GM12878 (cell line): ENCODE results near the gene SASH1. TPM values are rescaled to one million over a fixed set of nuclear protein-coding genes. Genes with fewer than 3 reads are reported as not detected.

Experiments used
- ATAC-seq: fragments of 200-7000 bp; cut with Tn5 transposase; 3 replicates; pipeline ENCODE4 v1.9.1; 2020; ENCODE audit warnings: mild to moderate bottlenecking, moderate library complexity
- BruUV-seq: library from RNA; stranded (reverse); fragments of 400-500 nt; replicated peaks from 2 replicates; lab custom pipeline; 2021; lab: Mats Ljungman, UMichigan
- CTCF ChIA-PET: fragments of 300-600 bp; sonication (Branson Sonifier 250); formaldehyde crosslinking; extraction: SDS; loops from one replicate; lab custom pipeline; 2021; ENCODE audit warnings: inconsistent platforms; lab: Yijun Ruan, JAX
- POLR2A ChIA-PET: fragments of 350-600 bp; formaldehyde crosslinking; extraction: SDS; loops from one replicate; lab custom pipeline; 2021; ENCODE audit warnings: inconsistent platforms; lab: Charles Lee
- RAD21 ChIA-PET: fragments of 300-600 bp; sonication (Branson Sonifier 250); formaldehyde crosslinking; loops from one replicate; lab custom pipeline; 2023; ENCODE audit warnings: antibody characterized with exemption; ENCODE audit not compliant: unreplicated experiment; lab: Charles Lee
- SMC1A ChIA-PET: fragments of 300-600 bp; sonication (Branson Sonifier 250); formaldehyde crosslinking; loops from one replicate; lab custom pipeline; 2023; ENCODE audit not compliant: unreplicated experiment, uncharacterized antibody; lab: Charles Lee
- DNase-seq: peaks from one replicate; pipeline ENCODE4 v3.0.0-alpha.2; 2011; ENCODE audit warnings: low read depth, low spot score
- FAIRE-seq: peaks from 3 replicates; lab custom pipeline; 2011; peaks lifted over from hg19 to GRCh38; lab: Jason Lieb, UNC
- H2AFZ ChIP-seq: 2 replicates; pipeline ENCODE4 v1.6.0; 2011; ENCODE audit warnings: low read depth, low read length, control low read depth; ENCODE audit not compliant: control insufficient read depth
- H3K27ac ChIP-seq: 2 replicates; pipeline ENCODE4 v1.5.1; 2011; ENCODE audit warnings: control low read depth; ENCODE audit not compliant: control insufficient read depth, insufficient read depth
- H3K27me3 ChIP-seq, 2 experiments: replicated peaks in 1 of 2; 2 replicates each; pipeline versions ENCODE4 v1.6.0 to v1.6.1; 2011; ENCODE audit warnings: low read length in 1 of 2; ENCODE audit not compliant: control insufficient read depth in 2 of 2, insufficient read depth in 2 of 2
- H3K36me3 ChIP-seq, 2 experiments: 2 replicates each; pipeline ENCODE4 v1.5.1; 2011; ENCODE audit warnings: low read length in 1 of 2; ENCODE audit not compliant: control insufficient read depth in 2 of 2, insufficient read depth in 2 of 2
- H3K4me1 ChIP-seq: 2 replicates; pipeline ENCODE4 v1.6.1; 2011; ENCODE audit warnings: mild to moderate bottlenecking, low read length, moderate library complexity, mixed read lengths; ENCODE audit not compliant: control insufficient read depth, insufficient read depth
- H3K4me2 ChIP-seq: 2 replicates; pipeline ENCODE4 v1.6.0; 2011; ENCODE audit warnings: control low read depth; ENCODE audit not compliant: control insufficient read depth, insufficient read depth
- H3K4me3 ChIP-seq: fragments of 200-600 bp; sonication (generic); 2 replicates; pipeline ENCODE4 v1.5.1; 2016
- H3K79me2 ChIP-seq: 2 replicates; pipeline ENCODE4 v1.6.0; 2011; ENCODE audit warnings: low read length; ENCODE audit not compliant: control insufficient read depth, insufficient read depth
- H3K9ac ChIP-seq: 2 replicates; pipeline ENCODE4 v1.8.0; 2011; ENCODE audit warnings: low read length, control low read depth, mixed read lengths; ENCODE audit not compliant: control insufficient read depth, insufficient read depth
- H3K9me3 ChIP-seq: replicated peaks from 3 replicates; pipeline ENCODE4 v1.5.1; 2011; ENCODE audit warnings: mild to moderate bottlenecking, low read length; ENCODE audit not compliant: control insufficient read depth, insufficient read depth
- H4K20me1 ChIP-seq: 2 replicates; pipeline ENCODE4 v1.6.0; 2011; ENCODE audit not compliant: control insufficient read depth, insufficient read depth
- EGR1 ChIP-seq, 2 experiments: IDR thresholded peaks; 1 replicate in 1 of 2; 2 replicates in 1 of 2; pipeline ENCODE4 v1.6.1; 2011 to 2012; ENCODE audit warnings: low read depth in 2 of 2, low read length in 2 of 2, borderline replicate concordance in 1 of 2, mild to moderate bottlenecking in 1 of 2, moderate library complexity in 1 of 2
- GABPA ChIP-seq: IDR thresholded peaks from 2 replicates; pipeline ENCODE4 v1.6.1; 2014; ENCODE audit warnings: antibody characterized with exemption, low read depth, mild to moderate bottlenecking, inconsistent platforms
- MXI1 ChIP-seq: fragments of 150-350 bp; IDR thresholded peaks from 2 replicates; pipeline ENCODE4 v1.6.1; 2011; ENCODE audit warnings: low read depth, mild to moderate bottlenecking, inconsistent platforms, low read length, improper control_type of control experiment
- NR2C1 ChIP-seq: fragments of 450-650 bp; IDR thresholded peaks from 2 replicates; pipeline ENCODE4 v1.6.1; 2017; ENCODE audit warnings: antibody characterized with exemption, mild to moderate bottlenecking, moderate library complexity
- RB1 ChIP-seq: fragments of 450-650 bp; formaldehyde crosslinking; IDR thresholded peaks from 2 replicates; pipeline ENCODE4 v1.6.1; 2017; ENCODE audit warnings: mild to moderate bottlenecking, borderline replicate concordance
- SMAD5 ChIP-seq: IDR thresholded peaks from 2 replicates; pipeline ENCODE4 v1.6.1; 2016; ENCODE audit warnings: antibody characterized with exemption, low read depth
- SREBF1 ChIP-seq: IDR thresholded peaks from 2 replicates; pipeline ENCODE4 v1.6.1; 2012; ENCODE audit warnings: mild to moderate bottlenecking, low read length
- TCF12 ChIP-seq: IDR thresholded peaks from 2 replicates; pipeline ENCODE4 v1.6.1; 2011; ENCODE audit warnings: low read depth, mild to moderate bottlenecking, low read length
- ZZZ3 ChIP-seq: IDR thresholded peaks from 2 replicates; pipeline ENCODE4 v1.6.1; 2011; ENCODE audit warnings: low read depth; ENCODE audit not compliant: control insufficient read depth, insufficient read length
- WGBS: methylation state at CpG from one replicate; pipeline ENCODE4 v1.1.6; 2016; ENCODE audit warnings: low lambda C conversion rate; ENCODE audit not compliant: insufficient replicate concordance, insufficient coverage; ENCODE audit errors: missing lambda C conversion rate; 5-methylcytosine and 5-hydroxymethylcytosine counted together
- in situ Hi-C: fragments of 300-500 bp; cut with MboI; formaldehyde crosslinking; loops from 9 replicates; pipeline ENCODE4 v1.14.3; 2018; ENCODE audit warnings: mixed read lengths
- intact Hi-C: fragments of 100-400 bp; cut with micrococcal nuclease; formaldehyde crosslinking; loops from one replicate; pipeline ENCODE4 v1.14.2; 2022; ENCODE audit not compliant: unreplicated experiment
- polyA plus RNA-seq, 11 experiments: library from polyadenylated mRNA; depleted of rRNA in 4 of 11; unstranded in 6 of 11; stranded (reverse) in 5 of 11; fragments of >200 nt; fragmentation: Nextera tagmentation in 4 of 11; fragmentation: Illumina TruSeq in 1 of 11; extraction: Ambion mirVana in 4 of 11; extraction: Trizol in 1 of 11; gene quantifications; 1 replicate in 1 of 11; 2 replicates in 10 of 11; pipeline versions ENCODE4 v1.2.1 to v1.2.3, GENCODE V29; 2011 to 2016; ENCODE audit warnings: inconsistent platforms in 2 of 11, missing spikeins in 2 of 11, low read depth in 1 of 11
- total RNA-seq, 4 experiments: library from RNA; depleted of rRNA in 3 of 4; stranded (reverse); fragments of >200 nt in 3 of 4; fragmentation: Illumina TruSeq in 1 of 4; extraction: Trizol in 1 of 4; gene quantifications; 2 replicates each; pipeline versions ENCODE4 v1.2.1 to v1.2.3, GENCODE V29; 2013 to 2021
- TF ChIP-seq, protein P1 (sequence below): IDR thresholded peaks from 2 replicates; pipeline ENCODE4 v1.6.1; 2012; ENCODE audit warnings: improper control_type of control experiment, low read depth, low read length; ENCODE audit not compliant: insufficient replicate concordance
- TF ChIP-seq, protein P2 (sequence below): IDR thresholded peaks from 2 replicates; pipeline ENCODE4 v1.6.1; 2011; ENCODE audit warnings: low read depth, mild to moderate bottlenecking, low read length, moderate library complexity, borderline replicate concordance; ENCODE audit errors: extremely low read depth

Gene SASH1
- total and polyA plus RNA-seq, 10 of the 15 experiments (the other 5 are each of a cell fraction or from before 2014, with no cell fraction given) = 0.01 to 0.73 (median 0.14) TPM; not detected in 4

DNA sequence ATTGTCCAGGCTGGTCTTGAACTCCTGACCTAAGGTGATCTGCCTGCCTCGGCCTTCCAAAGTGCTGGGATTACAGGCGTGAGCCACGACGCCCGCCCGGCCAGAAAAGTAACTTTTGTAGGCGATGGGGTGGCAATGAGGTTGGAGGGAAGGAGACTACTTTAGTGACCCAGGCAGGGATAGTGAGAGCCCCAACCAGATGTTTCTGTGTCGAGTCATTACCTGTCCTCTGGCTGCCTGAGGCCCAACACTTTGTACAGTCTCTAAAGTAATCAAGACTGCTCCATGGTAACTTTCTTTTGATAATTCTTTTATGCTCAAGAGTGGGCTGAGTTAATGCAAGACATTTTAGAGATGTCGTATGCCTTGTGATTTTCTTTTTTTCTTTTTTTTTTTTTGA is 6.8 kb downstream of the SASH1 start:
- no peak overlapping the region for H3K27ac ChIP-seq
- ATAC-seq (no peak), DNase-seq (no peak), FAIRE-seq (no peak)
- H3K4me2 ChIP-seq = no peak overlapping the region
- H3K4me1 ChIP-seq = no peaks in the 10 kb centered on the region
- BruUV-seq = no TSS peak
- SMC1A ChIA-PET = no interaction called here
- H3K36me3 ChIP-seq = no peaks in the 10 kb centered on the region
- POLR2A ChIA-PET = no interaction called here
- no peak overlapping the region for H2AFZ ChIP-seq
- TF ChIP-seq SMAD5 (no peak), RB1 (no peak), EGR1 (IDR thresholded peaks at IDR 0.05; ENCODE audit: borderline replicate concordance in 1 of 2, low read depth in 2 of 2, low read length in 2 of 2) (no peak)
- in situ Hi-C loops (no loop called here), intact Hi-C loops (no loop called here)
- CTCF ChIA-PET = no interaction called here
- H3K4me3 ChIP-seq = no peak overlapping the region
- peaks cover 0 to 4% of the 10 kb centered on the region in 2 experiments; a peak in 3 of 4 replicates for H3K27me3 ChIP-seq
- RAD21 ChIA-PET = no interaction called here
- H3K9me3 ChIP-seq = no peaks in the 10 kb centered on the region
- no peaks in the 10 kb centered on the region for H4K20me1 ChIP-seq
- WGBS = 41% methylated on average over 9 of the region's 9 CpGs
- no peaks in the 10 kb centered on the region for H3K79me2 ChIP-seq
- H3K9ac ChIP-seq = no peak overlapping the region

DNA sequence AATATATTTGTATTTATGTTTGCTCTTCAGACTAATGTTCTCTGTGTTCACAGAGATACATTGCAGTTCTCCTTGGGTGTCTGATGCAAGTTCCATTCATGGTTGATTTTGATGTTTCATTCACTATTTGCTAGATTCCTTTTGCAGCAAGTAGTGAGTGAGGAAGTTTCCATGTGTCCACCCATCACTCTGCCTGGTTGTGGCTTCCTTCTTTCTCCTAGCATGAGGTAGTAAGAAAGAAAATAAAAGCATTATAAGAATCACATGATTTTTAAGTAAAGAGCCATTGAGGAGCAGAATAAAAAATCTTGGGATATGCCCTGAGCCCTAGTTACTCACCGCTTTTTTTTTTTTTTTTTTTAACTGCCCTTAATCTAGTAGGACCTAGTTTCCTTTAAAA is 8.7 kb downstream of the SASH1 start:
- H3K79me2 ChIP-seq = no peaks in the 10 kb centered on the region
- WGBS = 14% methylated on average over 1 of the region's 1 CpG
- POLR2A ChIA-PET = no interaction called here
- TF ChIP-seq, protein P1, sequence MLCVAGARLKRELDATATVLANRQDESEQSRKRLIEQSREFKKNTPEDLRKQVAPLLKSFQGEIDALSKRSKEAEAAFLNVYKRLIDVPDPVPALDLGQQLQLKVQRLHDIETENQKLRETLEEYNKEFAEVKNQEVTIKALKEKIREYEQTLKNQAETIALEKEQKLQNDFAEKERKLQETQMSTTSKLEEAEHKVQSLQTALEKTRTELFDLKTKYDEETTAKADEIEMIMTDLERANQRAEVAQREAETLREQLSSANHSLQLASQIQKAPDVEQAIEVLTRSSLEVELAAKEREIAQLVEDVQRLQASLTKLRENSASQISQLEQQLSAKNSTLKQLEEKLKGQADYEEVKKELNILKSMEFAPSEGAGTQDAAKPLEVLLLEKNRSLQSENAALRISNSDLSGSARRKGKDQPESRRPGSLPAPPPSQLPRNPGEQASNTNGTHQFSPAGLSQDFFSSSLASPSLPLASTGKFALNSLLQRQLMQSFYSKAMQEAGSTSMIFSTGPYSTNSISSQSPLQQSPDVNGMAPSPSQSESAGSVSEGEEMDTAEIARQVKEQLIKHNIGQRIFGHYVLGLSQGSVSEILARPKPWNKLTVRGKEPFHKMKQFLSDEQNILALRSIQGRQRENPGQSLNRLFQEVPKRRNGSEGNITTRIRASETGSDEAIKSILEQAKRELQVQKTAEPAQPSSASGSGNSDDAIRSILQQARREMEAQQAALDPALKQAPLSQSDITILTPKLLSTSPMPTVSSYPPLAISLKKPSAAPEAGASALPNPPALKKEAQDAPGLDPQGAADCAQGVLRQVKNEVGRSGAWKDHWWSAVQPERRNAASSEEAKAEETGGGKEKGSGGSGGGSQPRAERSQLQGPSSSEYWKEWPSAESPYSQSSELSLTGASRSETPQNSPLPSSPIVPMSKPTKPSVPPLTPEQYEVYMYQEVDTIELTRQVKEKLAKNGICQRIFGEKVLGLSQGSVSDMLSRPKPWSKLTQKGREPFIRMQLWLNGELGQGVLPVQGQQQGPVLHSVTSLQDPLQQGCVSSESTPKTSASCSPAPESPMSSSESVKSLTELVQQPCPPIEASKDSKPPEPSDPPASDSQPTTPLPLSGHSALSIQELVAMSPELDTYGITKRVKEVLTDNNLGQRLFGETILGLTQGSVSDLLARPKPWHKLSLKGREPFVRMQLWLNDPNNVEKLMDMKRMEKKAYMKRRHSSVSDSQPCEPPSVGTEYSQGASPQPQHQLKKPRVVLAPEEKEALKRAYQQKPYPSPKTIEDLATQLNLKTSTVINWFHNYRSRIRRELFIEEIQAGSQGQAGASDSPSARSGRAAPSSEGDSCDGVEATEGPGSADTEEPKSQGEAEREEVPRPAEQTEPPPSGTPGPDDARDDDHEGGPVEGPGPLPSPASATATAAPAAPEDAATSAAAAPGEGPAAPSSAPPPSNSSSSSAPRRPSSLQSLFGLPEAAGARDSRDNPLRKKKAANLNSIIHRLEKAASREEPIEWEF = no peak
- TF ChIP-seq GABPA = no peak
- TF ChIP-seq SREBF1 = no peak
- no peak for TF ChIP-seq NR2C1
- no peak for TF ChIP-seq TCF12
- TF ChIP-seq MXI1 = no peak
- TF ChIP-seq, protein P2, sequence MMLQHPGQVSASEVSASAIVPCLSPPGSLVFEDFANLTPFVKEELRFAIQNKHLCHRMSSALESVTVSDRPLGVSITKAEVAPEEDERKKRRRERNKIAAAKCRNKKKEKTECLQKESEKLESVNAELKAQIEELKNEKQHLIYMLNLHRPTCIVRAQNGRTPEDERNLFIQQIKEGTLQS = no peak
- TF ChIP-seq RB1 = no peak
- no peak for TF ChIP-seq ZZZ3

More for the DNA sequence above, 8.7 kb downstream of the SASH1 start:
- FAIRE-seq (no peak), DNase-seq (no peak), ATAC-seq (no peak)
- no peak overlapping the region for H2AFZ ChIP-seq
- ChIA-PET SMC1A (no interaction called here), RAD21 (no interaction called here), CTCF (no interaction called here)
- intact Hi-C loops = no loop called here
- H3K9ac ChIP-seq = no peak overlapping the region
- H3K27me3 ChIP-seq = no peaks in the 10 kb centered on the region; a peak in 1 of 4 replicates
- no peaks in the 10 kb centered on the region for H3K4me1 ChIP-seq
- no peak overlapping the region for H3K4me2 ChIP-seq
- H3K4me3 ChIP-seq = no peak overlapping the region
- no peaks in the 10 kb centered on the region for H3K36me3 ChIP-seq
- no peak overlapping the region for H3K27ac ChIP-seq
- no TSS peak for BruUV-seq
- in situ Hi-C loops = no loop called here
- H4K20me1 ChIP-seq = no peaks in the 10 kb centered on the region
- H3K9me3 ChIP-seq = no peaks in the 10 kb centered on the region
